HG02981 (cell line): Measurements from ENCODE around the gene VDAC1.
A peak's percentile ranks its signal among the peaks of the same experiment; 100 is the strongest.
"Not testable (repeated sequence)": the region's sequence is repeated elsewhere in the genome, so short reads cannot be mapped to it uniquely, and the experiment has no call there.

Source experiments
- ATAC-seq: cut with Tn5 transposase; IDR thresholded peaks from one replicate; pipeline ENCODE4 v1.9.1; 2021; ENCODE audit warnings: mild to moderate bottlenecking, moderate library complexity; ENCODE audit not compliant: unreplicated experiment

The VDAC1 gene, protein sequence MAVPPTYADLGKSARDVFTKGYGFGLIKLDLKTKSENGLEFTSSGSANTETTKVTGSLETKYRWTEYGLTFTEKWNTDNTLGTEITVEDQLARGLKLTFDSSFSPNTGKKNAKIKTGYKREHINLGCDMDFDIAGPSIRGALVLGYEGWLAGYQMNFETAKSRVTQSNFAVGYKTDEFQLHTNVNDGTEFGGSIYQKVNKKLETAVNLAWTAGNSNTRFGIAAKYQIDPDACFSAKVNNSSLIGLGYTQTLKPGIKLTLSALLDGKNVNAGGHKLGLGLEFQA

DNA sequence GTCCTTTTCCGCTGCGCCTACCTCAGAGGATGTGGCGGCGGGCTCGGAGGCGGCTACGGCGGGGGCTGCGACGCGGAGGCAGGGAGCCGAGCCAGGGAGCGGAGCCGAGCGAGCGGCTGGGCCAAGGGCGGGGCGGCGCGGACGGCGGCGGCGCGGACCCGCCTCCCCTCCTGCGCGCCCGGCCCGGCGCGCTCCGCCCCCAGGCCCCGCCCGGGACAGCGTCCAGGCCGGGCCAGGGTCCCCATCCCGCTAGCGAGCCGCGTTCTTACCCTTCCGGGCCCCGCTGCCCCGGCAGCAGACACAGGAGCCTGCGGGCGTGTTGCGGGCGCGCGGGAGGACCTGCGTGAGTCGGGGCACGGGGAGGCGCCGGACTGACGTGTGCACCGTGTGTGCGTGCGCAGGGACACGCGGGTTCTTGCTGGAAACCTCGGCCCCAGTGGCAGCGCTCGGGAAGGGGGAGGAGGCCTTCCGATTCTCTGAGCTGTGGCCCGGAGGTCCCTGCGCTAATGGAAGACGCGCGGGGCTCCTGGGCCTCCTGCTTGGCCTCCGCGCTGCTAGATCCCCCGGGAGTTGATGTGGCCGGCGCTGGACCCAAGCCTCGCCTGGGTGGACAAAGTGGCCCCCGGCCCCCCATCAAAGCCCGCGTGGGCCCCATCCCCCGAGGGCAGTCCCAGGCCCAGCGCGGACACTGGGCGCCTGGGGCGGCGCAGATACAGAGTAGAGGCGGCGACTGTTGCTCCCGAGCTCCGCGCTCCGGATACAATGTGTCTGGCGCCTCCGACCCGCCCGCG, at the start of gene VDAC1:
Gene VDAC1, minus strand, starts transcription at position 350 of the 791 bp plus-strand sequence. CDS start 11,963 bp downstream, outside the sequence.
- ATAC-seq, result peak; percentile 69

DNA sequence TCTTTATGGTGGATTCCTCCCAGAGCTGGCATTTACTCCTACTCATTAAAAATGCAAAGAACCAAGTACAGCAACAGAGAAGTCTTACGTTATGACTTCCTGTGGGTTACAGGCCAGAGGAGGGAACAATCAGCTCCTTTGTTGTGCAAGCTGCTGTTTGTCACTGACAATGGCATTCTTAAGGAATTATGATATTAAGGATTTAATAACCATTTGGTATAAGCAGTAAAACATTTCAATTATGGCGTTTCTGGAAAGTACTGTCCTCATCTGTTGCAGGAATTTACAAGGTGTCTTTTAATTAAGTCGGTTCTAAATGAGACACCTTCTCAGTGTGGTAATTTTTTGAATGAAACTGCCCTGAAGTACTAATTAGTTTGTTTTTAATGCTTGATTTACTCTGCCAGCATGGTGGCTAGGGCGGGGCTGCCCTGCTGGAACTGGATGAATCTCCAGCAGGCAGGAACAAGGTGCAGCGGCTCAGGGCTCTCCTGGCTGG, 49.1 kb upstream of the VDAC1 start:
- no peak for ATAC-seq

DNA sequence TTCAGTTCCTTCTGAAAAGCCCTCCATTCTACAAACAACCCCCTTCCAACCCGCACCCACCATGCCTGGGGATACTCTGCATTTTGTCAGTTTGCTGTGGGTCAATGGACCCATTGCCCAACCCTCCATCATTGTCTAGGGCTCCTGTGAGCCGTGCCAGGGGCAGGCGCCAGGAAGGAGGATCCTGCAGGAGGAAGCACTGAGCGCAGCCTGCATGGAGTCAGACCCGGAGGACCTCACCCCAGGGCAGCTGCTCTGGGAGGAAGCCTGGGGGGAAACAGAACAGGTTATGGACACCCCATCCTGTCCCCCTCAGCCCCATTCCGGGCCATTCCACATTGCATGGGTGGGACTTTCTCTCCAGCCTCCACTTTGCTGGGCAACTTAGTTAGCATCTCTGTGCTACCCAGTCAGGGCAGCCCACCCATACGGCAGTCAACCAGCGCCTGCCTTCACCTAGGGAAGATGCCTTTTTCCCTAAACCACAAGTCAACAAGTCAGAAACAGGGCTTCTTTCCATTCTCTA, 48.6 kb upstream of the VDAC1 start:
- no peak for ATAC-seq

DNA sequence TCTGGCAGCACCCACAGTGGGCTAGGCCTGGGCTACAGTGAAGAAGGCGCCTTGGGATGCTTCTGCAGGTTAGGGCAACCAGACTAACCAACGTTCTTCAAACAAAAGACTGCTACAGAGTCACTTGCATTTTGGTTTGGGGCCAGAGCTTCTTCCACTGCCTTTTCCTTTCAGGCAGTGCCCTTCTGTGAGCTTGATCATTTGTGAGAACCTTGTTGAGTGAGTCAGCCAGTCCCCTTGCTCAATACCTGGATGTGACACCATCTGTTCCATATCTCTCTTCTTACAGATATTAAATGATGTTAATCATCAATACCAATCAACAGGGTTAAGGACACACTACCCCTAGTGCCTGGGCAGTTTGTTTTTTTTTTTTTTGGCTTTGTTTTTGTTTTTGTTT, 46.5 kb upstream of the VDAC1 start:
- no peak for ATAC-seq

DNA sequence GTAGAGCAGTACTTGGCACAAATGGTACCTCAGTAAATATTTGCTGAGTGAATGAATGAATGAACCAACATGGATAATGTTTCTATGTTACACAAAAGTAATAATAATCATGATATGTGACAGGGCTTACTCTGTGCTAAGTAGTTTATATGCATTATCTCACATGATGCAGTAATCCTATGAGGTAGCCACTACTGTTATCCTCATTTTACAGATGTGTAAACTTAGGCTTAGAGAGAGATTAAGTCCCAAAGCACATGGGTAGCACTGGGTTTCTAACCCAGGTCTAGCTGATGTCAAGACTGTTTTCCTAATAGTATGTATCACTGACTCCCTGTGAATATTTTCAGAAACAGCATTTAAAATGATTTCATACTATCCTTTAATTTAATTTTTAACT, 44.1 kb upstream of the VDAC1 start:
- ATAC-seq, result no peak

DNA sequence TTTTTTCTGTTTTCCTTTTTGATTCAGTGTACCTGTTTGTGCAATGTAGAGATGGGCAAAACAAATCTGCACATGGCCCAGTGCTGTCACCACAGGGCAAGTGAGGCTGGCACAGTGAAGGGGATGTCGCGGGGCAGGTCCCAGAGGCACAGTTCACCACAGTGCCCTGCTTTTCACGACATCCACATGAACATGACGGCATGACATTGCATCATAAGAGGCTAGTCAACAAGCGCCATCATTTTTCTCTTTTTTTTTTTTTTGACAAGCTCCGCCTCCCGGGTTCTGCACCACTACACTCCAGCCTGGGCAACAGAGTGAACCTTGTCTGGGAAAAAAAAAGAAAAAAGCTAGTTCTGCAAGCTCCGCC, 42.9 kb upstream of the VDAC1 start:
- no peak for ATAC-seq

DNA sequence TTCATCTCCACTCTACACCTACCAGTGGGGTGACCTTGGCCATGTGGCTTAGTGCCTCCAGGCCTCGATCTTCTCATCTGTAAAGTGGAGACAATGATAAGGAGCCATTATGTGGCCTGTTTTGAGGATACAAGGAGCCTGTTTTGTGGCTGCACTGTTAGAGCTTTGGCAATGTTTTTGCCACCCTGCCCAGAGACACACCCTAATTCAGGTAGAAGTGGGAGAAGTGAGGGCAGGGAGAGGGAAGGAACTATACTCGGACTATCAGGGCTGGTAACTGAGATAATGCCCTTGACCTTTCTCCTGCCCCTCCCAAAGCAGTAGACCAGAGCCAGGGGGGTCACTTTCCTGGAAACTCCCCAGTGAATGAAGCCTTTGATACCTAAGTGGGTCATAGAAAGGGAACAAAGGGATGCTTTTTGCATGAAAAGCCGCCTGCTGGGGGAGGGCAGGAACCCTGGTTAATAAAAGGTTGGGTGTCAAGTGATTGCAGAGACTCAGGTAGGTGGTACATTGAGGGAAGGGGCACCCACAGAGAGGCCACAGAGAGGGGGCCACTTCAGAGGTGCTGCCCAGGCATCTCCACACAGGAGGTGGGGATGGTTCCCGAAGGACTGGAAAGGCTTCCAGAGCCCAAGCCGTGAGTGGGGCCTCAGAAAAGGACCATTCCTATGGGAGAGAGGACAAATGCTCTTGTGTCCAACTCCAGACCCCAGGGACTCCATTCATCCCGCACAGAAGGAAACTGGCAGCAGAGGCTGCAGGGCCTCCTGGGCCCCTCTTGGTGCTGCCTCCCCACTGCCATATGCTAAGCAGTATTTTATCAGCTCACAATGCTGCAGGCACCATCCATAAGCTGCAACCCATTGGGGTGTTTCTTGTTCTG, 42.3 kb upstream of the VDAC1 start:
- ATAC-seq, result no peak

DNA sequence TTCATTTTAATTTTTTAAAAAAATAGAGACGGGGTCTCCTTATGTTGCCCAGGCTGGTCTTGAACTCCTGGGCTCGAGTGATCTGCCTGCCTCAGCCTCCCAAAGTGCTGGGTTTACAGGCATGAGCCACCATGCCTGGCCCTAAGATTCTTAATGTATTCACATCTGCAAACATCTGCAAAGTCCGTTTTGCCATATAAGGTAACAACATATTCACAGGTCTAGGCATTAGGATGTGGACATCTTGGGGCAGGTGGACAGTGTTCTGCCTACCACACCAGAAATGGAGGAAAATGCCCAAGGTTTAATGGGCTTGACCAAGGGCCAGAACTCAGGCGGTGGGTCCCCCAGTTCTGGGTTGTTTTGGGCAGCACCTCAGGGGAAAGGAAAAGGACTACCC, 41.6 kb upstream of the VDAC1 start:
- ATAC-seq, result no peak

DNA sequence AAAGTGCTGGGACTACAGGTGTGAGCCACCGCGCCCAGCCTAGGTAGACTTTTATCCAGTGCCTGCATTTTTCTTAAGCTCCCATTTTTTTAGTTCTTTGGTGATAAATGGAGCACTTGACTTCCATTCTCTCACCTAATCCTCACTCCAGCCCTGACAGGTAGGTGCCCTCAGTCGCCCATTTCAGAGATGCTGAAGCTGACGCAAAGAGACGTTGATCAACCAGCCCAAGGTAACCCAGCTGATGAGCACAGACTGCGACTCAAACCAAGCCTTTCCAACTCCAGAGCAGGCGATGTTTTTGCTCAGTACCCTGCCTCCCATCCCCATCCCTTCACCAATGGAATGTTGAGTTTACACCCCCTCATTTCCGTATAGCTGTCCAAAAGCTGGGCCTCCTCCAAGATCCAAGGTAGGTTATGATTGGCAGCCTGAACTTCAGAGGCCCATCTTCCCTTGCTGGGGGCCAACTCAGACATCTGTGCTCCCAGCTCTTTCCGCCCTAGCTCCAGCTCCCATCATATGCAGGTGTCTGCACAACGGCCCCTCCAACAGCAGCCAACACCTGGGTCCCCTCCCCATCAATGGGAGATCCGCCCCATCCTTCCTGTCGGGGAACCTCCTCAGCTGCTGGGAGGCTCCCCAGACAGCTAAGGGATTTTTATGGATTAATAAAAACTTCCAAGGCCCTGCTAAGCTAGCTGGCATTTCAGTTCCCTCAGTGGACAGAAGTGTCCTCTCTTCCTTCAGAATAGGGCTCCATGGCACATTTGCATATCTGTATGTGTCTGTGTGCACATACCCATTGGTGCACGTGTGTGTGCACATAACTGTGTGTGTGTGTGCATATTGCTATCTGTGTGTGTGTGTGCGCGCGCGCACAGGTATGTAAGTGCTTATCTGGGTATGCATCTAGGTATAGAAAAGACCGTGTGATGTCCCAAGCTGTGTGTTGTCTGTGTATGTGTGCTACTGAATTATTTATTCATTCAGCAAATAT, 39.3 kb upstream of the VDAC1 start:
- no peak for ATAC-seq

DNA sequence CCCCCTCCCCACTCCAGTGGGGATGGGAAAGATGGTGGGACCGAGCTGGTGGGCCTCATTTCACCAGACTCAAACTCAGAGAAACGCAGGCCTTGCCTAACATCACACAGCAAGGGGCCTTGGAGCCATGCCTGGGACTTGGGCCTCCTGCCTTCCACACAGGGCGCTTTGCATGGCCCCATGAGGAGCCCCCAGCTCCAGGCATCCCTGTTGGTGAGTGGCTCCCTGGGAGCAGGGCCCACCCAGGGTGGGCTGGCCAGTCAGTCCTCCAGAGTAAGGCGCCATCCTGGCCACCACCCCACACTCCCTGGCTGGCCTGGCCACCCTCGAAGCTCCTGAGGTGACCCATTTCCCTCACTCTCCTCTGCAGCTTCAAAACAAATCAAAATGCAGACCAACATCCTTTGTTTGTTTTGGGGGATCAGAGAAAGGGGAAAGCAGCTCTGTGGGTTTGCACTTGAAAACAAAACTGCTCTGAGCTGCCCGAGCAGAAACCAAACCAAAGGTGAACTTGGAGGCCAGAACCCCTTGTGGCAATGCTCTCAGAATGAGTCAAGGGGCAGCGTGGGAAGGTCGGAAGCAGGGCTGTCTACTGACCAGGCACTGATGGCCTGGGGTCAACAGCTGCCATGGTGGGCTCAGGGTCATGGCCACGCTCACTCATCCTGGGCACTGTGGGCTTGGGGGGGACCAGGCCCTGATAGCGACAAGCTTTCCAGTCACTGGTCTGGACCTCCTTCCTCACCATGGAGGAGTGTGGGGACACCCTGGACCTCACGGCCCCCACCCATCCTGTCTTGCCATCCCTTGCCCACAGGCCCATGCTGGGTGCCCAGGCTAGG, 37.0 kb upstream of the VDAC1 start:
- peak; percentile 59 for ATAC-seq

DNA sequence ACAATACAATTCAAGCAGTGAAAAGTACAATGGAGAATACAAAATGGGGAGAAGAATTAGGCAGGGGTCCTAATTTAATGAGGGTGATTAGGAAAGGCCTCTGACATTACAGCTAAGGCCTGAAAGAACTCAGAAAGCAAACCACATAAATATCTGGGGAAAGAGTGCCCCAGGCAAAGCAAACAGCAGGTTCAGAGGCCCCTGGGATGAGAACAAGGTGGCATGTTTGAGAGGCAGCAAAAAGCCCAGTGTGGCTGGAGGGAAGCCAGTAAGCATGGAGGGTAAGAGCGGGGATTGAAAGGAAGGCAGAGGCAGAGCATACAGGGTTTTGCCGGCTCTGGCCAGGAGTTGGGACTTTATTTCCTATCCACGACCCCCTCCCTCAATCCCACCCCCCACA, 33.4 kb upstream of the VDAC1 start:
- no peak for ATAC-seq

DNA sequence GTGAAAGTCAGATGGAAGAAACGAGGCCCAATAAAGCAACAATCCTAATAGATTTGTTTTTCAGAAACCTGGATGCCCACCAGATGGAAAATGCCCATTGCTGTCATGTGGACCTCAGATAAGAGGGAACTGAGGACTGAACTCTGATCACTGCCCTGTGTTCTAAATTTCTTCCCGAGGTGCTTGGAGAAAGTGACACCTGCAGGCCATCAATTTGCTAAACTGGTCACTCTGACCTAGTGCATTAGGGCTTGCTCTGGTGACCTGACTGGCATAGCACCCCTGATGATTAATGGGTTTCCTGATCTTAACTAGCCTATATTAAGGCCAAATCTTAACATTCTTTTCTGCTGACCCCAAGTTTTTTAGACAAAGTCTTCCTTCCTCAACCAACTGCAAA, 32.4 kb upstream of the VDAC1 start:
- no peak for ATAC-seq

DNA sequence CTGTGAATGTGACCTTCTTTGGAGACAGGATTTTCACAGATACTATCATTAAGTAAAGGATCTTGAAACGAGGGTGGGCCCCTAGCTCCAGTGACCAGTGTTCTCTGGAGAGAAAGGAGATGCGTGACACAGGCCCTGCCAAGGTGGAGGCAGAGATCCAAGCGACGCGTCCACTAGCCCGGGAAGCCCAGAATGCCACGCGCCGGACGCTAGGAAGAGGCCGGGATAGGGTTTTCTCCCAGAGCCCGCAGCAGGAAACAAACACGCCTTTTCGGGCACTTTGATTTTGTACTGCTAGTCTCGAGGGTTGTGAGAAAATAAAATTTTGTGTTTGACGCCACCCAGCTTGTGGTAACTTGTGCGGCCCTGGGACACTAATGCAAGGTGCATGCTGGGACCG, 29.6 kb upstream of the VDAC1 start:
- ATAC-seq, result no peak

DNA sequence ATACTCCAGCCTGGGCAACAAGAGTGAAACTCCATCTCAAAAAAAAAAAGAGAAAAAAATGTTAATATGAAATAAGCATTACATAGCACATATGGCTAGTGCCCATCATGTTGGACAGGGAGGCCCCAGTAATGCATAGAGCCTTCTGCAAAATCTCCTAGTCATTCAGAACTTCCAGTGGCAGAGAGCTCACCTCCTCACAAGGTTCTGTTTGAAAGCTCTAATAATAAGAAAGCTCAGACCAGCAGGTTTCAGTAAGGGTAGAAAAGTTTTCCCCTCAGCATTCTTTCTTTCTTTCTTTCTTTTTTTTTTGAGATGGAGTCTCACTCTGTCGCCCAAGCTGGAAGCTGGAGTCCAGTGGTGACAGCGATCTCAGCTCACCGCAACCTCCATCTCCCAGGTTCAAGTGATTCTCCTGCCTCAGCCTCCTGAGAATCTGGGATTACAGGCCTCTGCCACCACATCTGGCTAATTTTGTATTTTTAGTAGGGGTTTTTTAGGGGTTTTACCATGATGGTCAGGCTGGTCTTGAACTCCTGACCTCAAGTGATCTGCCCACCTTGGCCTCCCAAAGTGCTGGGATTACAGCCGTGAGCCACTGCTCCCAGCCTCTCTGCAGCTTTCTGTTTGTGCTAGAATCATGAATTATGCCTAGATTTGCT, 25.7 kb upstream of the VDAC1 start:
- not testable (repeated sequence) for ATAC-seq

DNA sequence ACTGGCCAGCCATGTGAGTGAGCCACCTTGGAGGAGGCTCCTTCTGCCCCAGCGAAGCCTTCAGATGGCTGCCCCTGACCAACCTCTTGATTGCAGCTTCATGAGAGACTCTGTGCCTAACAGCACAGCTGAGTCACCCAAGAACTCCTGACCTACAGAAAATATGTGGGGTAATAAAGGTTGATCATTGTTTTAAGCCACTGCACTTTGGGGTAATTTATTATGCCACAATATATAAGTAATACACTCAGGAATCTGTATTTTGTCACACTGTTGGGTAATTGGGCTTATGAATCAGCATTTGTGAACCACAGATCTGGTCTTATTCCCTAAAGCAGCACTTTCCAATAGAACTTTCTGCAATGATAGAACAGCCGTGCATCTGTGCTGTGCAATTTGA, 24.4 kb upstream of the VDAC1 start:
- no peak for ATAC-seq

DNA sequence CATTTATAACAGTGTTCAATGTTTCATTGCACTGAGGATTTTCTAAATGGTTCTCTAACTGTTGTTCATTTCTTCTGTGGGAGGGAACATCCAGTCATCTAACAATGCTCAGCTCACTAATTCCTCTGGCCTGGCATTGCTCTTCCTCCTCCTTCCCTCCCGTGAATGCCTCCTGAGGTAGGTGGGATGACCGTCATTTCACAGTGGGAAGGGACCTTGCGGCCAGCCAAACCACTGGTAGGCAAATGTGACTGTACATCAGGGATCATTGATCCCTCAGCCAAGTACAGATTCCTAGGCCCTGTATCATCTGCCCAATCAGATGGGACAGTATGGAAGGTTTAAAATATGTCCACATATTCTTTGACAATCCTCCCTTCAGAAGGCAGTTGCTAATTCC, 23.7 kb upstream of the VDAC1 start:
- no peak for ATAC-seq

DNA sequence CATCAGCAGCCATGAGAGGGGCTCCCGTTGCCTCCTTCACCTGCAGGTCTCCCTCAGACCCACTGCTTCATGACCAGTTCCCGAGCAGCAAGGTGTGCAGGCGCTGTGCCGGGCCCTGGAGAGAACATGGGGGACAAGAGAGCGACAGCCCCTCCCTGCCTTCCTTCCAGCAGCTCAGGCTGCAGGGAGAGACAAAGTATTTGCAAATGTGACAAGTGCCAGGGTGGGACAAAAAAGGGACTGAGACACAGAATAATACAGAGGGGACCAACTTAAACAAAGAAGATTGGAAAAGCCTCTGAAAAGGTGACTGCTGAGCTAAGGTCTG, 22.5 kb upstream of the VDAC1 start:
- no peak for ATAC-seq

DNA sequence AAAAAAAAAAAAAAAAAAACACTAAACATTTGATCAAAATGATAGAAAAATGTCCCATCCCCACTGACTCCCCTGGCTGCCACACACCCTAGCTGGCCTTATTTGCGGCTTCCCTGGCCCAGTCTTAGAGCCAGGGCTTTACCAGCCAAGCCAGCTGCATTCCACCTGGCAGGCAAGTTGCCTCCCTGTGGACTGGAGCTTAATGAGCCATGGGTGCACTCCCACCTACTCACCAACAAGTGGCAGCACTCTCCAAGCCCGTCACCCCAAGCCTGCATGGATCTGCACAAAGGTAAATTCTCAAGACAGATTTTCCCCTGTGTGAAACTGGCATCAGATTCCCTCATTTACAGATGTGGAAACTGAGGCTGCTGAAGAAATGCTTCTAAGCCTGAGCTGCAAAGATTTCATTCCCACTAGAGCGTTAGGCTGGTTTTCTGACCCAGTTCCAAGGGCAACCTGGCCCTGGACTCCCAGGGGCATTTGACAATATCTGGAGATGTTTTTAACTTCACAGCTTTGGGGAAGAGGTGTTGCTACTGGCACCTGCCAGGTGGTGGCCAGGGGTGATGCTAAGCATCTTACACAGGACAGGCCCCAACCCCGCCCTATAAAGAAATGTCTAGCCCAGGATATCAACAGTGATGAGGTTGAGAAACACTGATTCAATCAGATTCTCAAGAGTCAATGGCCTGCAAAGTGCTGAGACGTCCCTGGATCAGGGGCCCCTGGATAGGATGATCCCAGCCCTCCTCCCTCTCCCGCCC, 21.9 kb upstream of the VDAC1 start:
- peak; percentile 57 for ATAC-seq
